ENCODE measurements around the gene EP400. TPM values are rescaled to one million over a fixed set of nuclear protein-coding genes. Genes with fewer than 3 reads are reported as not detected.
A peak's percentile ranks its signal among the peaks of the same experiment; 100 is the strongest.

EP400 gene
- polyA plus RNA-seq, 3 donors, result 34.1 to 44.8 (median 43.1) TPM

- DNase-seq, result no peak
Observed at GRCh38 chr12:131923260-131923659, 26.5 kb upstream of the EP400 start.

GRCh38 chr12:131927110-131928079, 22.3 kb upstream of the EP400 start:
- DNase-seq, result no peak

- no peak for DNase-seq
Observed at GRCh38 chr12:131928080-131928710, 21.5 kb upstream of the EP400 start.

GRCh38 chr12:131928711-131929580, 20.8 kb upstream of the EP400 start, which contains the start of gene PUS1:
TSS of gene PUS1 (plus strand) at chr12:131929276. CDS start at chr12:131929723, 447 bp downstream.
- peak; percentile 95 for DNase-seq

- DNase-seq, result no peak
Observed at GRCh38 chr12:131929581-131930456, 19.9 kb upstream of the EP400 start.

GRCh38 chr12:131930510-131930909, 19.2 kb upstream of the EP400 start:
- no peak for DNase-seq

GRCh38 chr12:131933387-131933786, 16.4 kb upstream of the EP400 start:
- DNase-seq, result no peak

- DNase-seq, result no peak
Observed at GRCh38 chr12:131934535-131934934, 15.2 kb upstream of the EP400 start.

- no peak for DNase-seq
Observed at GRCh38 chr12:131938082-131938481, 11.7 kb upstream of the EP400 start.

- no peak for DNase-seq
Observed at GRCh38 chr12:131939007-131939406, 10.7 kb upstream of the EP400 start.

GRCh38 chr12:131940141-131940547, 9.6 kb upstream of the EP400 start:
- no peak for DNase-seq

- DNase-seq, result no peak
Observed at GRCh38 chr12:131941116-131941986, 8.4 kb upstream of the EP400 start.

- DNase-seq, result no peak
Observed at GRCh38 chr12:131941987-131942341, 7.8 kb upstream of the EP400 start.

- no peak for DNase-seq
Observed at GRCh38 chr12:131942671-131943070, 7.1 kb upstream of the EP400 start.

GRCh38 chr12:131943389-131943788, 6.4 kb upstream of the EP400 start:
- DNase-seq, result no peak

GRCh38 chr12:131943876-131944275, 5.9 kb upstream of the EP400 start:
- no peak for DNase-seq

GRCh38 chr12:131944601-131945251, 5.0 kb upstream of the EP400 start:
- no peak for DNase-seq

GRCh38 chr12:131946757-131947156, 3.0 kb upstream of the EP400 start:
- DNase-seq, result no peak

- DNase-seq, result no peak
Observed at GRCh38 chr12:131947482-131948027, 2.2 kb upstream of the EP400 start.

All from renal pelvis (tissue), 4 donors.